Fibroblast of the aortic adventitia (primary cell): ENCODE measurements around the gene SRC. TPM values are rescaled to one million over a fixed set of nuclear protein-coding genes. Genes with fewer than 3 reads are reported as not detected.

Source experiments
- DNase-seq: peaks from one replicate; pipeline ENCODE4 v3.0.0-alpha.2; 2010; ENCODE audit warnings: low read depth
- H3K4me3 ChIP-seq: 2 replicates; pipeline ENCODE4 v1.5.1; 2011; ENCODE audit warnings: low read depth, mild to moderate bottlenecking, control low read depth, low read length, moderate library complexity
- total RNA-seq: library from RNA; depleted of rRNA; stranded (reverse); fragments of >200 nt; gene quantifications from 2 replicates; pipeline ENCODE4 v1.2.3, GENCODE V29; 2012; ENCODE audit warnings: low replicate concordance
- TF ChIP-seq, protein P1 (sequence below): IDR thresholded peaks from 2 replicates; pipeline ENCODE4 v1.5.1; 2011; ENCODE audit warnings: mild to moderate bottlenecking, low read length, control low read depth, inconsistent platforms; ENCODE audit not compliant: insufficient read depth

The SRC gene
- total RNA-seq, 1 donor = 19.1 TPM

DNA sequence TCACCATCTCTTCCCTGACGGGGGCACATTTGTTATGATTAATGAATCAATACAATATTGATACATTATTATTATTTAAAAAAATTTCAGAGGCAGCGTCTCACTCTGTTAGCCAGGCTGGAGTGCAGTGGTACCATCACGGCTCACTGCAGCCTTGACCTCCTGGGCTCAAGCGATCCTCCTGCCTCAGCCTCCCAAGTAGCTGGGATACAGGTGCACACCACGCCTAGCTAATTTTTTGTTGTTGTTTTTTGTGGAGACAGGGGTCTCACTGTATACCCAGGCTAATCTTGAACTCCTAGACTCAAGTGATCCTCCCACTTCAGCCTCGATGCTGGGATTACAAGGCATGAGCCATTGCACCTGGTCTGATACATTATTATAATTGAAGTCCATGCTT is 4.9 kb upstream of the SRC start:
- H3K4me3 ChIP-seq = no peak overlapping the region
- no peak for DNase-seq

DNA sequence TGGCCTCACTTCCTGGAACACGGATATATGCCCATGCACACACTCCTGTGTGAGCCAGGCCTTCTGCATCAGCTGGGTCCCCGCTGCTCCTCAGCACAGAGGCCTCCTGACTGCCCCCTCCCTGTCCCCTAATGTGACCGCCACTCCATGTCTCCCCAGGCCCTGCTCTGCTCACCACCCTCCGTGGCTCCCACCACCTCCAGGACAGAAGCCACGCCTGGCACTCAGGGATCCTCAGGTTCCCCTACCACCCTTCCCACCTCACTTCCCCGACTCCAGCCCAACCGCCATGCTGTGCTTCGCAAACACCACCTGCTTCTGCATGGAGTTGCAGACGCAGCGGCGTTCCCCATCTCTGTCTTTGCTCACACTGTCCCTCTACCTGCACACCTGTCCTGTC is 4.3 kb upstream of the SRC start:
- DNase-seq = no peak
- TF ChIP-seq, protein P1, sequence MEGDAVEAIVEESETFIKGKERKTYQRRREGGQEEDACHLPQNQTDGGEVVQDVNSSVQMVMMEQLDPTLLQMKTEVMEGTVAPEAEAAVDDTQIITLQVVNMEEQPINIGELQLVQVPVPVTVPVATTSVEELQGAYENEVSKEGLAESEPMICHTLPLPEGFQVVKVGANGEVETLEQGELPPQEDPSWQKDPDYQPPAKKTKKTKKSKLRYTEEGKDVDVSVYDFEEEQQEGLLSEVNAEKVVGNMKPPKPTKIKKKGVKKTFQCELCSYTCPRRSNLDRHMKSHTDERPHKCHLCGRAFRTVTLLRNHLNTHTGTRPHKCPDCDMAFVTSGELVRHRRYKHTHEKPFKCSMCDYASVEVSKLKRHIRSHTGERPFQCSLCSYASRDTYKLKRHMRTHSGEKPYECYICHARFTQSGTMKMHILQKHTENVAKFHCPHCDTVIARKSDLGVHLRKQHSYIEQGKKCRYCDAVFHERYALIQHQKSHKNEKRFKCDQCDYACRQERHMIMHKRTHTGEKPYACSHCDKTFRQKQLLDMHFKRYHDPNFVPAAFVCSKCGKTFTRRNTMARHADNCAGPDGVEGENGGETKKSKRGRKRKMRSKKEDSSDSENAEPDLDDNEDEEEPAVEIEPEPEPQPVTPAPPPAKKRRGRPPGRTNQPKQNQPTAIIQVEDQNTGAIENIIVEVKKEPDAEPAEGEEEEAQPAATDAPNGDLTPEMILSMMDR = no peak
- no peak overlapping the region for H3K4me3 ChIP-seq

More for the DNA sequence above, 4.9 kb upstream of the SRC start:
- TF ChIP-seq, protein P1 = no peak

DNA sequence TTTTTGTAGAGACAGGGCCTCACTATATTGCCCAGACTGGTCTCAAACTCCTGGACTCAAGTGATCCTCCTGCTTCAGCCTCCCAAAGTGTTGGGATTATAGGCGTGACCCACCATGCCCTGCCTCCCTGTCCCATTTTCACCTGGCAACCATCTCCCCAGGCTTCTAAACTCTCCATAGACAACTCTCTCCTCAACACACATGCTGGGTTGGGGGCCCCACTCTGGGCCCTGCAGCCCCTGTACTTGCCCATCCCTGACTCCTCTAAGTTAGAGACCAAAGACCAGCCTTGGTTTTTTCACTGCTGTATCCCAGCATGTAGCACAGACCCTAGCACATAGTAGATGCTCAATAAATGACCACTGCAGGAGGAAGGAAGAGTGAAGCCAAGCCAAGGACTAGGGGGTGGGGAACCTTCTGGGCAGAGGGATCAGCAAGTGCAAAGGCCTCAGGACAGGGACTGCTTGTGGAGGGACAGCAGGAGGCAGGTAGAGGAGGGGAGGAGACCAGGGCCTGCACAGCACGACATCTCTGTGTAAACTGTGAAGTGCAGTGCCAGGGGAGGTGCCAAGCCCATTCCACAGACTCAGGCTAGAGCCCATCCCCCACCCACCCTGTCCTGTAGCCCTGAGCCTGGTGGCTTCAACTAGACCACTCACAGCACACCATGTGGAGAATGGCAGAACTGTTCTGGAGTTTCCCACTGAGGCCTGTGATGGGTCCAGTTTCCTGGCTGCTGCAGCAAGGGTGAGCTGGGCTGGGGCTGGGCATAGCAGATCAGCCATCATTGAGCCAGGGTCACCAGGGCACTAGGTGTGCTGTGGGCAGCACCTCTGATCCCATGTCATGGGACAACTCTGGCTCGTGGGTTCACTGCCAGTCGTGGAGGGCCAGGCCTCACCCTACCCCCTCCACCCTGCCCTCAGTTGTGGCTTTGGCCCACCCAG is 3.4 kb upstream of the SRC start:
- no peak overlapping the region for H3K4me3 ChIP-seq
- TF ChIP-seq, protein P1 = peak; percentile 7
- DNase-seq = no peak

DNA sequence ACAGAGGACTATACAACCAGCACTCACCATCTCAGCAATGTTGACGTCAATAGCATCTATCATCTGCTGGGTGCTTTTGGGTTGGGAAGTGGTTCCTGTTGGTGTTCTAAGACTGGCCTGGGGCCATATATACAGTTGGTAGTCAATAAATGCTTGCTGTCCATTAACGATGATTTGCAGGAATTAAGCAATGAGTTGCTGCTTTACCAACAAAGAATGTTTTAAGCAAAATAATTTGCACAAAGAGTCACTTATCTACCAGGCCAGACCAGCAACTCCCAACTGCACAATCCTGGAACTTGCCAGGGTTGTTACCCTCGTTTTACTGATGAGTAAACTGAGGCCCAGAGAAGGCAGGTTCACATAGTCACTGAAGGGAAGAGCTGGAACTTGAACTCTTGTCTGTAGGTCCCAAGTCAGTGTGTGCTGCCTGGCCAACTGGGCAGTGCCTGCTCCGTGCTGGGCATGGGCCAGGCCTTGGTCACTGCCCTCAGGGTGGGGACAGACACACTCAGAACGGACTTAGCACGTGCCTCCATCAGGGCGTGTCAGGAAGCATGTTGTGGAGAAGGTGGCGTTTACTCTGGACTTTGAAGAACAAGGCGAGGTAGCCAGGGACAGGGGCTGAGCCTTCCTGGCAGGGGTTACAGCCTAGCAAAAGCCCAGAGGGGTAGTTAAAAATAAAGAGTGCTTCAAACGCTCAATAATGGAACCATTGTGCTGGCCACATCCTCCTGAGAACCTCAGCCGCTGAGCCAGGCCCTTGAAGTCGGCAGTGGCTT is 2.5 kb upstream of the SRC start:
- DNase-seq = no peak
- TF ChIP-seq, protein P1 = no peak
- H3K4me3 ChIP-seq = no peak overlapping the region

DNA sequence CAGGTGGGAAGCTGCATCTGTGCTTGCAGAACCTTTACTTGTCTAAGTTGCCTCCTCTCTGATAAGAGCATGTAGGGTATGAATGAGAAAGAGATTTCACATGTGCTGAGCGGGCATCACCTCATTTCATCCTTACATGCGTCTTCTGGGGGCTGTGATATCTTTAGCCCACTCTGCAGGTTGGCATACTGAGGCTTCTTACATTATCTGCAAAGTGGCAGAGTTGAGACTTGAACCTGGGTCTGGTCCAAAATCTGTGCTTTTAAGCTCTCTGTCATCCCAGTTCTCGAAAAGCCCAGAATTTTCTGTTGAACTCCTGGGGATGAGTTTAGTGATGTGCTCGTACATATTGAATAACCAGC is 2.0 kb upstream of the SRC start:
- H3K4me3 ChIP-seq = no peak overlapping the region
- DNase-seq = no peak
- TF ChIP-seq, protein P1 = no peak

DNA sequence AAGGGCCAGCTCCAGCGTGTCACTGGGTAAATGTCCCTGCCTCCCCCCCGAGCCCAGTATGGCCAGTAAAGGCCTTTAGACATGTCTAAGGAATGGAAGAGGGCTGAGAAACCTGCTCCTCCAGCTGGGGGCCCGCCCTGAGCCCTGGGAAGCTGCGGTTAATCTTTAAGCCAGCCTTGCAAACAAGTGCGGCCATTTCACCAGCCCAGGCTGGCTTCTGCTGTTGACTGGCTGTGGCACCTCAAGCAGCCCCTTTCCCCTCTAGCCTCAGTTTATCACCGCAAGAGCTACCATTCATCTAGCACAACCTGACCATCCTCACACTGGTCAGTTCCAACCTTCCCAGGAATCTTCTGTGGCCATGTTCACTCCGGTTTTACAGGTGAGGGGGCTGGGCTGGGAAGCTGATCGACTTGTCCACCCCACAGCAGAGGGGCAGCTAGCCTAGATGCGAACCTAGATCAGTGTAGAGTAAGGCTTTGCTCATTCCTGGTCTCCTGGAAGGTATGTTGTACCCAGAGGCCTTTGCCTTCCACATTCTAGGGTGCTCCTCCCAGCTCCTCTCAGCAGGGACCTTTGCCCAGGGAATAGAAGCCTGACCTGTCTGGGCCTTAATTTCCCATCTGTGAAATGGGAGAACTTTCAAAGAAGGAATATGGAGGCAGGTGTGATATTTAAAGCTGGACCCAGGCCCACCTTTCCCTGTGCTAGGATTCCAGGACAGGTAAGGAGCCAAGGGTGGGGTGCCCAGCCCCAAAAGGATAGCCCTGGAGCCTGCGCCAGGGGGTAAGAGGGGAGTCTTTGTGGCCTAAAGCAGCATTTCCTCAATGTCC is 1.2 kb upstream of the SRC start:
- TF ChIP-seq, protein P1 = no peak
- DNase-seq = no peak
- H3K4me3 ChIP-seq = no peak overlapping the region
